ENCODE data around the gene TTC28.
"Not testable (repeated sequence)": the region's sequence is repeated elsewhere in the genome, so short reads cannot be mapped to it uniquely, and the experiment has no call there.

The TTC28 gene

GRCh38 chr22:28398355-28398754 lies 281.3 kb downstream of the TTC28 start:
- no peak for DNase-seq

DNA sequence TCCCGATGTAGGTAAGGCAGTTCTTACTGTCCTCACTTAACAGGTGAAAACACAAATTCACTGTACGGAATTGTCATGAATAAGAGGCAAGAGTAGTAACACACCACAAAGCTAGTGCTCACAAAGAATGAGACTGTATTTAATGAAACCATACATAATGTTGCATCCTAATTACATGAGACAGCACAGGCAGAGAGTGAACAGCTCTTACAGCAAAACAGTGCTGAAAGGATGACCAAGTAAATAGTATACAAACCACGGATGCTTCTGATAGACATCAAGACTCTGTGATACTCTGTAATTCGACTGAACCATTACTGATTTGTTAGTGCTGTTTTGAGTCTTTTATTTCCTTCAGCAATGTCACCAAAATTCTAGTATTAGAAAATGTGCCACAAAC lies 282.3 kb downstream of the TTC28 start:
- no peak for DNase-seq

- DNase-seq, result no peak
These were observed 283.5 kb downstream of the TTC28 start for GRCh38 chr22:28395920-28396753.

GRCh38 chr22:28395520-28395919 lies 284.1 kb downstream of the TTC28 start:
- no peak for DNase-seq

DNA sequence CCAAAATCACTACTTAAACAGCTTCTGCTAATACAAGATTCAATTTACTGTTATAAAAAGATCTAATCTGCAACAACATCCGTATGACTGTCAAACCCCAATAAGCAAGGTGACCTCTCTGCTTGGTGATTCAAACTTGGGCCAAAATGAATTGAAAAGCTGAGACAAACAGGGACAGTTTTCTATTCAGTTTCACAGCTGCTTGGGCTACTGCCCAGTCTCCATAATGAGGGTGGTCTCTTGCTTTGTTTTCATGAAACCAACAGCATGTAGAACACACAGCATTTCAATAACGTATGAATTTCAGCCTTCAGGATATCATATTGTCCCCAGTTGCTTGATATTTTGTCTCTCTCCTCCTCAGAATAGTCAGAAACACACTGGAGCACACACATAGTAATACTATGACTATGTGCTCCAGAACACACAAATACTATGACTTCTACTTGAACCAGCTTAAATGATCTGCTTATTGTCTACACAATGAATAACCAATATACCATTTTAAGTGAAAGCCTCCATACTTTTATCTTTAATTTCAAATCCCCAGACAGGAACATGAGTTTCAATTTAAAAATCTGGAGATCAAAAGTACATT lies 285.0 kb downstream of the TTC28 start:
- no peak for DNase-seq

DNA sequence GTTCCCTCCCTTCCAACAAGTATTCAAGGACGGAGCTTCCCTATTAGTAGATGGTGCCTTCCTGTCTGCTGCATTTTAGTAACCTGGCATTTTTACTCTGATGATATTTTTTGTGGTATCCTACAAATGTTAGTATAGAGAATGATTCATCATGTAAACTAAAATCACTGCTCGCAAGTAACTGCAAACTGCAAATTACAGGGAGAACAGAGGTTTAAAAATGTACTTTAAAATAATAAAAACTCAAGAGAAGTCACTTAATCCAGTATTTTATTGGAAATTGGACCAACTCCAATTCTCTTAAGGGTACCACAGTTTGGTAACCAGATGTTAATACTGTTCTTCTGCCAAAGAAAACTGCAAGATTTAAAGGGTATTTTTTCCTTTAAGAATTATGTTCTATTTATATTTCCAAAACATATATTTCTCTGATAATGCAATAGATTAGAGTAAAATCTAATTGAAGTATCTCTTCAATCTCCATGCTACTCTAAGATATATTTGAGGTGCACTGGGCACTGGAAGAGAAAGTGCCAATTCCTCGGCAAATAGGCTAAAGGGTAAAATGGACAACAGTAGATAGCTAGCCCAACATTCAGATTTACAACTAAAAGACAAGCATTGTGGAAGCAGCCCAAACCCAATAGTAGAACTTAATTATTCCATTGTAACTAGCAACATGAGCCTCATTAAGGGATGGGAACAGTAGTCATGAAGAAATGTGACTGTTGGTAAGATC lies 298.0 kb downstream of the TTC28 start:
- no peak for DNase-seq

DNA sequence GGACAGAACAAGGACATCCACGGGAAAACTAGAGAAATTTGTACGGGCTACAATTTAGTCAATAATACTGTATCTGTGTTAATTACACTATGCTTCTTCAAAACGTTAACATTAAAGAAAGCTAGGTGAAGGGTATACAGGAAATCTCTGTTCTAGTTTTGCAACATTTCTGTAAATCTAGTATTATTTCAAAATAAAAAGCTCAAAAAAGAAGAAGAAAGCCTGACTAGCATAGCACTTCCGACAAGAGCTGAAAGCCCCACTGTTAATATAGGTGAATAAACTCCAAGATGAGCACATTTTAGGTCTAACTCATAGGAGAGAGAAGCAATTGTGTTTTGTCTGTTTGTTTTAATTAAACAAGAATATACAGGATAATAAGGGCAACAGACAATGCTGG lies 299.7 kb downstream of the TTC28 start:
- DNase-seq, result no peak

- DNase-seq, result no peak
These were observed 300.4 kb downstream of the TTC28 start for GRCh38 chr22:28379075-28379779.

DNA sequence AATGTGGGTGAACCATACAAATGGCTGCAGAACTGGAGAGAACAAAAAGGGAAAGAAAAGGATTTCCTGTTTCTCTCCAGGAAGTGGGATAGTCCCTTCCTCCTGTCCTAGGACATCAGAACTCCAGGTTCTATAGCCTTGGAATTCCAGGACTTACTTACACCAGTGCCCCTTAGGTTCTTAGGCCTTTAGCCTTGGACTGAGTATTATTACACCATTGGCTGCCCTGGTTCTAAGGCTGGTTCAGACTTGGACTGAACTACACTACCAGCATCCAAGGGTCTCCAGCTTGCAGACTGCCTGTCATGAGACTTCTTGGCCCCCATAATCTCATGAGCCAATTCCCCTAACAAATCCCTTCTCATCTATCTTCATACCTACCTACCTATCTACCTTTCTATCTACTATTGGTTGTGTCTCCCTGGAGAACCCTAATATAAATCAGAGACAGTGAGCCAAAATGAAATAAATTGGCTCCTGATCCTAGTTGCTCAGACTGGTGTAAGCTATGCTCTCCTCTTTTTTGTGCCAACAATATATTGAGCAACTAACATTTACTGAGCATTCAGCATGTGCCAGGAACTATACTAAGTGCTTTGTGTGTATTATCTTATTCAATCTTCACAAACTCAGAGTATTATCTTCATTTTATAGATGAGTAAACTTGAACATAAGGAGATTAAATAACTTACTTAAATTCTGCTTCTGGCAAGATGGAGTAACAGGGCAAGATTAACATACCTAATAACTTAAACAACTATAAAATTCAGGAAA lies 303.7 kb downstream of the TTC28 start:
- DNase-seq, result no peak

DNA sequence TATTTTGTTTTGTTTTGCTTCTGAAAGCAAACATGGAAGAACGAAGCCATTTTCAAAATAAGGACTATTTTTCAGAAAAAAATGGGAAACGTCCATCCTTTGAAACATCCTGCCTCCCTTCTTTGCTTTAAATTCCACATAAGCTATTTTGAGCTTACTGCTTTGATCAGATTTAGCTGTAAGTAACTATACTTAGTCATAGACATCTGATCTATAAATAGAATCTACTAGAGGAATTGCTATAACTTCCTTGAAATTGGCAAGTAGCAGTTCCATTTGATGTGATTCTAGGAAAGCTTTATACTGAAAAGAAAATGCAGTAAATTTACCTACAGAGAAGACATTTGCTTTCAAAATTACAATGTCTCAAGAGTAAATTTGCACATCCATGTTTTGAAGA lies 305.8 kb downstream of the TTC28 start:
- no peak for DNase-seq

DNA sequence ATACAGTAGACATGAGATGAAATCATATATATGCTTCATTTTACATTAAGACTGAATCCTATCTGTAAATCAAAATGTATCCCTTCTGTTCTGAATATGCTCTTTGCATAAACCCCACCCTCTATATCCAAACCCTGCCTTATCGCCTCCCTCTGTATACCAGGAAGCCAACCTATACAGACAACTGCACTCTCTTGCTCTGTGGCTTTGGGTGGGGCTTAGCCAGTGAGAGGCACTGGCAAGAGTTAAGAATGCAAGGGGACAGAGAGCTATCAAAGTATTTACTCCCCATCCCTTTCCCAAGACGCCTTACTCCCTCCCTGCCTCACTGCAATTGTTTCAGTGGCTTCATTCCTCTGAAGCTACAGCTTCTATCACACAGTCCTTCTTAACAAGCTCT lies 309.8 kb downstream of the TTC28 start:
- DNase-seq, result no peak

- peak in 1 of 3 experiments; percentile 15 for DNase-seq
These were observed 312.8 kb downstream of the TTC28 start for GRCh38 chr22:28366856-28367255.

DNA sequence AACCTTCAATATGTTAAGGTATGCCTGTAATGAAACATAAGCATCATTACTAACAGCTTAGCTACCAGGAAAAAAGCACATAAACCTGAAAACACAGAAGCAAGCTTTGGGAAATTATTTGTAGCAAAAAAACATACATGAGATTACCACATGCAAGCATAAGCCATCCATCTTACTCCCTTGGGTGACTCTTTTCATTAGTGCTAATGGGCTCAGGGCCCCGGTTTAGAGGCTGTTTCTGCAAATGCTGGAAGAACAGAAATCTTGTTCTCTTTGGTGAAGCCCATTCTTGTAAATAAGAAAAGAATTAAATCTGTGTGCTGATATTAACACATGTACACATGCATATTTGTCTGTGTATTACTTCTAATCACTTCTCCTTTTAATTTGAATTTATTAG lies 314.3 kb downstream of the TTC28 start:
- no peak for DNase-seq

- DNase-seq, result not testable (repeated sequence)
These were observed 315.5 kb downstream of the TTC28 start for GRCh38 chr22:28364105-28364504.

DNA sequence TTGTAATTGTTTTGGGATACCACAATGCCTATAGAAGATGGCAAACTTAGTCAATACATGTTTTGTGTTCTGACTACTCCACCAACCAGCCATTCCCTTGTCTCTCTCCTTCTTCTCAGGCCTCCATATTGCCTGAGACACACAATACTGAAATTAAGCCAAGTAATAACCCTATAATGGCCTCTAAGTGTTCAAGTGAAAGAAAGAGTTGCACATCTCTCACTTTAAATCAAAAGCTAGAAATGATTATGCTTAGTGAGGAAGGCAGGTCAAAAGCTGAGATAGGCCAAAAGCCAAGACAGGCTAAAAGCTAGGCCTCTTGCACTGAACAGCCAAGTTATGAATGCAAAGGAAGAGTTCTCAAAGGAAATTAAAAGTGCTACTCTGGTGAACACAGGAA lies 318.7 kb downstream of the TTC28 start:
- DNase-seq, result no peak

DNA sequence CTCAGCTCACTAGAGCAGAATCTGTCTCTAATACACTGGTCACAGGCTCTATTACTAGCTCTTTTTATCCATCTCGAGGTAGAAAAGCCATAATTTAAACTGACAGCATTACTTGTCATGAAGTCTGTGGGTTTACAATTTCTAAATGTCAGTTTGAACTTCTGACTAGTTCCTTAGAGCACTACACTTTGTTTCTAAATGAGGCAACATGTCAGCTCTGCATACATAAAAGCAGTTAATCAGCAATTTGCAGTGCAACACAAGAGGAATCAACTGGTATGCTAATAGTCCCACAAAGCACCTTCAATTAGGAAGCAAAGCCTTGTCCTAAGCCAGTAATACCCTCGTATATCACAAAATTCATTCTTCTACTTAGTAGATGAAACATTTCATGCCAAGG lies 321.3 kb downstream of the TTC28 start:
- DNase-seq, result no peak

DNA sequence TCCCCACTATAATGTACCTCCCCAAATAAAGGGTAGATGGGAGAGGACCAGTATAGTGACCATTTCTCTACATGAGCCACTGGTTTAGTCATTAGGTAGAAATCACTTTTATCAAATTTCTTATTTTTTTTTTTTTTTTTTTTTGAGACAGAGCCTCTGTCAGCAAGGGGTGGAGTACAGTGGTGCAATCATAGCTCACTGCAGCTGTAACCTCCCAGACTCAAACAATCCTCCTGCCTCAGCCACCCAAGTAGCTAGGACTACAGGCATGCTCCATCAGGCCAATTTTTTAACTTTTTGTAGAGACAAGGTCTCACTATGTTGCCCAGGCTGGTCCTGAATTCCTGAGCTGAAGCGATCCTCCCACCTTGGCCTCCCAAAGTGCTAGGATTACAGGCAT lies 322.4 kb downstream of the TTC28 start:
- no peak for DNase-seq

DNA sequence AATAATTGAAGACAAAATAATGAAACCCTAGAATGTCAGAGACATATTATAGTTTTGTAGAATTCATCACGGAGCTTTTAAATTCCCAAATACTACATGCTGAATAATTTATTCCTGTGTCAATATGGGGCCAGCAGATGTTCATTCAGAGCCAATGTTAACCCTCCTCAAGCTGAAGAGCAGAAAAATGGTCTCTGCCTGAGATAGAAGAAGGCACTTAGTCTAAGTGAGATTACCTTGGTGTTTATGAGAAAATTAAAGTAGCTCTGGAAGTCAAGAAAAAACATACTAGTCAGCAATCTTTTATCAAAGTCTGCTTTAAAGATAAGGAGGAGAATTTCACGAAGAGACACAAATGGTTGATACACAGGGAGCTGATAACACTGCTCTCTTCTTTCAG lies 328.2 kb downstream of the TTC28 start:
- DNase-seq, result peak in 1 of 3 experiments; percentile 52

DNA sequence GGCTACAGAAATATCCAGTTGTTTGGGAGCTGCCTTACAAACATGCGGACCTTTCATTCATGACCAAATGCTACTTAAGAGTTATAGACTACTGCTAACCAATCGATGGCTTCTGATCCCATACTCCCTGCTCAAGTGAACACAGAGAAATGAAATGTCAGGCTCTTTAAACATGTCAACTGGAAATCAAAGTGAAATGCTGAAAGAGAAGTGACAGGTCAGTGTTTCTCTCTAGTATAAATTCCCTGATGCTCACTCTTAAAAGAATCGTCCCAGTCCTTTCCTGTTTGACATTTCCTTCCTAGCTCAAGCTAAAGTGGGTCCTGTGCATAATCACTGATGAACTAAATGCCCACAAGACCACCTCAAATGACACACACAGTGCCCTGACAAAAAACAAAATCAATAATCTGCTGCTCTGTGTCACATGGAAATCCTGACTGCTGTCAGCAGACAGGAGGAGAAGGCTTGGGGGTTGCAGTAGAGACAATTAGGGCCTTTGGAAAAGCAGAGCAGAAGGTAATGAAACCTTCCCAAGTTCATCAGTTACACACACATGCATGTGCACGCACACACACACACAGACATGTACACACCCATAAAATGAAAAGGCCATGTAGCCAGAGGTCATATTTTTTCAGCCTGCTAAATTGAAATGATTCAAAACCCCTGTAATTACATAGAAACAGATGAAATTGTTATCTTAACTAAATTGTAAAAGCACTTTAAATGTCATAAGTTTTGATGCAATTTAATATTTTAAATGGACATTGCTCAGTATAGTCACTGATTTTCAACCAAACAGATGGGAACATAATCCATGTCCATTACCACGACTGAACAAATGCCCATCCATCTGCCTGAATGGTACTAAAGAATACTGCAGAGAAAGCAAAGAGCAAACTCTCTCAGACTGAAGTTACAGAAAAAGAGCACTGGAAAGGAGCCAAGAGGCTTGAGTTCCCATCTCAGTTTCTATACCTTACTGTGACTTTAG lies 330.7 kb downstream of the TTC28 start:
- DNase-seq, result no peak

- no peak for DNase-seq
These were observed 333.3 kb downstream of the TTC28 start for GRCh38 chr22:28346308-28346707.
